Measurements from ENCODE around the gene FICD. TPM values are rescaled to one million over a fixed set of nuclear protein-coding genes. Genes with fewer than 3 reads are reported as not detected.

Gene FICD
- total and polyA plus RNA-seq, 9 of the 15 experiments (the other 6 are each of a cell fraction or from before 2014, with no cell fraction given) = 0.88 to 4.5 (median 1.9) TPM

DNA sequence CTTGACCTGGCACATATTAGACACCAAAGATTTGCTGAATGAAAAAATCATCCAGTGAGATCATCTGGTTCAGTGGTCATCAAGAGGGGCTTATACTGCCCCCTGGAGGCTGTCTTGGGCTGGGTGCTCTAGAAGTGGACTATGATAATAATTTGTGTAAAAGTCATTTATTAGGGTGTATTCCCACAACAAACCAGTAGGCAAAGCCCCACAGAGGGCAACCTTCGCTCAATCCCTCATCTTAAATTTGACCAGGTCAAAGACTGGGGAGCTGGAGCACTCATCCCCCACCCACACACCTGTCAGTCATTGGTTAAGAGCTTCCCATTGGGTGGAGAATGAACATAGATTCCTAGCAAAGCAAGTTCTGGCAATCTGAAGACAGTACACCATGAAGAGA is 20.0 kb upstream of the FICD start (continued):
- peak; percentile 73 to 90 for TF ChIP-seq RAD21 (CRISPR knock-in tag; conservative IDR thresholded peaks at IDR 0.05 in 1 of 2, IDR thresholded peaks at IDR 0.05 in 1 of 2)
- no peak for TF ChIP-seq CREB5 (CRISPR knock-in tag; IDR thresholded peaks at IDR 0.05)
- TF ChIP-seq ATF3 (IDR thresholded peaks at IDR 0.05) = peak; percentile 40; the same call in 1 of the 2 replicates
- no peak for TF ChIP-seq ATF3 (CRISPR knock-in tag; conservative IDR thresholded peaks at IDR 0.05)
- no peak for TF ChIP-seq IRF2 (CRISPR knock-in tag; IDR thresholded peaks at IDR 0.05)
- no peak for TF ChIP-seq ASH1L (IDR thresholded peaks at IDR 0.05; ENCODE audit: borderline replicate concordance, low read depth, partially characterized antibody)
- no peak for TF ChIP-seq ZNF586 (CRISPR knock-in tag; conservative IDR thresholded peaks at IDR 0.05)
- peak; percentile 79 for TF ChIP-seq REST (IDR thresholded peaks at IDR 0.05; ENCODE audit: borderline replicate concordance)
- no peak for TF ChIP-seq REST (CRISPR knock-in tag; IDR thresholded peaks at IDR 0.05; ENCODE audit: low read depth)
- no peak for TF ChIP-seq FOSL1 (tag; conservative IDR thresholded peaks at IDR 0.05)
- TF ChIP-seq MYC (IDR thresholded peaks at IDR 0.05; ENCODE audit: low read depth, low read length) = no peak
- TF ChIP-seq MYC (CRISPR knock-in tag; IDR thresholded peaks at IDR 0.05; ENCODE audit: borderline replicate concordance, low read depth) = no peak
- no peak for TF ChIP-seq SAFB (IDR thresholded peaks at IDR 0.05; ENCODE audit: borderline replicate concordance, low read depth, low read length)
- TF ChIP-seq, protein P1, sequence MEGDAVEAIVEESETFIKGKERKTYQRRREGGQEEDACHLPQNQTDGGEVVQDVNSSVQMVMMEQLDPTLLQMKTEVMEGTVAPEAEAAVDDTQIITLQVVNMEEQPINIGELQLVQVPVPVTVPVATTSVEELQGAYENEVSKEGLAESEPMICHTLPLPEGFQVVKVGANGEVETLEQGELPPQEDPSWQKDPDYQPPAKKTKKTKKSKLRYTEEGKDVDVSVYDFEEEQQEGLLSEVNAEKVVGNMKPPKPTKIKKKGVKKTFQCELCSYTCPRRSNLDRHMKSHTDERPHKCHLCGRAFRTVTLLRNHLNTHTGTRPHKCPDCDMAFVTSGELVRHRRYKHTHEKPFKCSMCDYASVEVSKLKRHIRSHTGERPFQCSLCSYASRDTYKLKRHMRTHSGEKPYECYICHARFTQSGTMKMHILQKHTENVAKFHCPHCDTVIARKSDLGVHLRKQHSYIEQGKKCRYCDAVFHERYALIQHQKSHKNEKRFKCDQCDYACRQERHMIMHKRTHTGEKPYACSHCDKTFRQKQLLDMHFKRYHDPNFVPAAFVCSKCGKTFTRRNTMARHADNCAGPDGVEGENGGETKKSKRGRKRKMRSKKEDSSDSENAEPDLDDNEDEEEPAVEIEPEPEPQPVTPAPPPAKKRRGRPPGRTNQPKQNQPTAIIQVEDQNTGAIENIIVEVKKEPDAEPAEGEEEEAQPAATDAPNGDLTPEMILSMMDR (IDR thresholded peaks at IDR 0.05 in 2 of 3, conservative IDR thresholded peaks at IDR 0.05 in 1 of 3; ENCODE audit: insufficient read depth in 2 of 3, low read depth in 1 of 3, low read length in 3 of 3) = peak; percentile 84 to 93 (median 84)
- TF ChIP-seq CHCHD3 (CRISPR knock-in tag; IDR thresholded peaks at IDR 0.05) = no peak

All from K562 (cell line).